ENCODE results near the gene BRD7. TPM values are rescaled to one million over a fixed set of nuclear protein-coding genes. Genes with fewer than 3 reads are reported as not detected.

The BRD7 gene
- total RNA-seq, 4 donors from 2014 or later, result 33.0 to 49.9 (median 40.5) TPM

- TF ChIP-seq CTCF (IDR thresholded peaks at IDR 0.05; ENCODE audit: low read depth), result no peak
Measured at GRCh38 chr16:50276326-50276640, 92.5 kb downstream of the BRD7 start.

DNA sequence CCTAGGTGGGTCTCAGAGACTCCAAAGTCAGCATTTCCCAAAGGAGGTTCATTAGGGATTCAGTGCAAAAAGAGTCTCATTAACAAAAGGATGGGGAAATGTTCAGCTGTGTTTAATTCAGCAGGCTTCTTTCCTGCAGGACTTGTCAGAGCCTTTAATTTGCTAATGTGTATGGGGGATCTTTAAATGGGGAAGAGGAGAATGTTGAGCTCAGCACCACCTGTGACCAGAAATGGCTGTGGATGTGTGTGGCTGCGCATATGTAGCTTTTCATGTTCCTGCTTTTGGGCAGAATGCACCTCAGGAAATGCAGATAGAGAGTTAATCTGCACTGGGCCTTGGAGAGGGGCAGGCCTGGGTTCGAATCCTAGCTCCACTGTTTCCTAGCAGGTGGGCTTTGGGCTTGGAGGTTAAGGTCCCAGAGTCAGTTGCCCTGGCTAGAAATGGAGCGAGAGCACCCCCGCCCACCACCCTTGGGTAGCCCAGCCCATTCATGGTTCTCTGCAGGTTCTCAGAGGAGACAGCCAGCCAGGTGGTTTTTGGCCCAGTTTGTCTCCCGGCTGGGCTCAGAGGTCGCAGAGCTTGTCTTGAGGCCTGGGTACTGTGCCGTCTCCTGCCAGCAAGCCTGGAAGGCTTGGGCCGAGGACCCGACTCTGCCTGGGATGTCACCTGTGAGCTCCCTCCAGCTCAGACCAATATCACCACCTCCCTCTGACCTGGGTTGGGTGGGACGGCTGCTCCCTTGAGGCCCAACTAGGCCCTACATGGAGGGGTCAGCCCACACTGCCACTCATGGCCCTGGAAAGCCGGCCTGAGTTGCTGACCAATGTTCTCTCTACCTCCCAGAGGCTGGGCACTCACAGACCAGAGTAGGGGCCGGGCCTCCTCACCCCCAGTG lies 93.1 kb downstream of the BRD7 start:
- no peak for TF ChIP-seq CTCF (IDR thresholded peaks at IDR 0.05; ENCODE audit: low read depth)

- TF ChIP-seq CTCF (IDR thresholded peaks at IDR 0.05; ENCODE audit: low read depth), result no peak
Measured at GRCh38 chr16:50275098-50275415, 93.7 kb downstream of the BRD7 start.

- no peak for TF ChIP-seq CTCF (IDR thresholded peaks at IDR 0.05; ENCODE audit: low read depth)
Measured at GRCh38 chr16:50274326-50275097, 94.3 kb downstream of the BRD7 start.

DNA sequence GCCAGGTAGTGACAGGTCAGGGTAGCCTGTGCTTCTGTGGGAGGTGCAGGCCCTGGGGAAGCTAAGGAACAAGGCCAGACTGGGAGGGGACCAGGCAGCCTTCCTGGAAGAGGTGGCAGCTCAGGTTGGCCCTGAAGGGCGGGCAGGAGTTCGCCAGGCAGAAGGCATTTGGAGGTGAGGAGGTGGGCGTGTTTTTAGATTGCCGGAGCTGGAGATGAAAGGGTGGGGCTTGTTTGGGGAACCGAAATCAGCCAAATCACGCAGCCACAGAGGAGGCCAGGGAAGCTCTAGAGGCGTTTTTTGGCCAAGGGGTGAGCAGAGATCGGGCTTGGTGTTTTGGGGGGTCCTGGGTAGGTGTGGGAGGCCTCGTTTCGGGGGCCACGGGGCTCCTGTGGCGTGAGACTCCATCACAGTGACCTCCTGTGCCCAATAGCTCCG lies 94.9 kb downstream of the BRD7 start:
- no peak for TF ChIP-seq CTCF (IDR thresholded peaks at IDR 0.05; ENCODE audit: low read depth)

DNA sequence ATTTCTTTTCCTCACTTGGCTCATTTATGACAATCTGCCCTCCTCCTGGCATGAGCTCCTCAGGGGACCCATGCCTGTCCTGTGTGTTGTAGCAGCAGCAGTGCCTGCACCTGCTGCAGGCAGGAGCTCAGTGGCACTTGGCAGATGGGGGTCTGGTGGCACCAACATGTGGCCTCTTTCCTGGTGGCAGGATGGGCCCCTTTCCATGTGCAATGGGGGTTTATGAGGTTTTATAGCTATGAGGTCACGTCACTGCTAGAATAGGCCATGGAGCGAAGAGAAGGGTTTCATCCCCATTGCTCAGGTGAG lies 95.5 kb downstream of the BRD7 start:
- TF ChIP-seq CTCF (IDR thresholded peaks at IDR 0.05; ENCODE audit: low read depth), result no peak

DNA sequence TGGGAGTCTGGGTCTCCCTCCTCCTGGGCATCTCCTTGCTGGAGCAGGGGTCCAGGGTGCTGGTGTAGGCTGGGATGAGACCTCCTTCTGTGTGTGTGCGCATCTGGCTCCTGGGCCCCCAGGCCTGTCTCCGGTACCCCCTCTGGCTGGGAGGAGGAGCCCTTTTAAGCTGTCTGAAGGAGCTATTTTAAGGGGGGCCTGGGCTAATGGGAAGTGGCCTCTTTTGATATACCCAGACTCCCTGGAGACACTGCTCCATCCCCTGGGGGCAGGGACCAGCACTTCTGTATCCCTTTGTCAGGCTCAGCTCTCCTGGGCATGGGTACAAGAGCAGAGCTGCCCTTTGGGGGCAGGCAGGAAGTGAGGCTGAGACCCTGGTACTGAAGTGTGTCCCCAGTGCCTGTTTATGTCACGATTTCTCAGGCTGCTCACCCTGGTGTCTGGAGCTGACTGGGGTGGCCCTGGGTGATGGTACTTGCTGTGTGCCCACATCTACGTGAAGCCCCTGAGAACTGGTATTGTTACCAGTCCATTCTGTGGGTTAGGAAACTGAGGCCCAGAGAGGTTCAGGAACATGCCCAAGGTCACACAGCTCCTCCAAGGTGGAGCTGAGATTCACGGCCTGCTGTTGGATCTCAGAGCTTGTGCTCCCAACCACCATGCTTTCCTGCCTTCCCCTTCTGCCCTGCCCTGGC lies 96.0 kb downstream of the BRD7 start:
- no peak for TF ChIP-seq CTCF (IDR thresholded peaks at IDR 0.05; ENCODE audit: low read depth)
